T-cell (primary cell): Measurements from ENCODE around the gene MICU1. TPM values are rescaled to one million over a fixed set of nuclear protein-coding genes. Genes with fewer than 3 reads are reported as not detected.

Experiments
- ATAC-seq, 4 experiments: fragments of 200-7000 bp in 3 of 4; fragments of 150-1000 bp in 1 of 4; cut with Tn5 transposase; replicated peaks in 1 of 4; 1 replicate in 3 of 4; 2 replicates in 1 of 4; pipeline ENCODE4 v1.10.0; 2021; ENCODE audit warnings: moderate library complexity in 3 of 4, mild to moderate bottlenecking in 2 of 4, moderate number of reproducible peaks in 1 of 4
- CTCF ChIA-PET, 2 donors: fragments of 300-600 bp; sonication (Branson Sonifier 250); formaldehyde crosslinking; loops; one replicate each; lab custom pipeline; 2022; ENCODE audit warnings: antibody characterized with exemption in 2 of 2; lab: Charles Lee
- POLR2A ChIA-PET, 2 donors: fragments of 300-600 bp; sonication (Branson Sonifier 250); formaldehyde crosslinking; loops; one replicate each; lab custom pipeline; 2022; ENCODE audit warnings: antibody characterized with exemption in 2 of 2; lab: Charles Lee
- DNase-seq, 35 experiments: peaks; one replicate each; pipeline versions ENCODE4 v3.0.0 to v3.0.0-alpha.2; 2013 to 2023
- H3K27ac ChIP-seq: one replicate; pipeline ENCODE4 v1.5.1; 2013; ENCODE audit warnings: low read length
- H3K27me3 ChIP-seq, 2 experiments: replicated peaks in 1 of 2; 1 replicate in 1 of 2; 2 replicates in 1 of 2; pipeline versions ENCODE4 v1.6.1 to v1.7.0; 2013; ENCODE audit warnings: low read length in 1 of 2, mixed read lengths in 1 of 2; ENCODE audit not compliant: control insufficient read depth in 2 of 2, insufficient read depth in 2 of 2; ENCODE audit errors: extremely low read depth in 1 of 2
- H3K36me3 ChIP-seq, 2 donors: 1 replicate in 1 of 2; 2 replicates in 1 of 2; pipeline versions ENCODE4 v1.6.1 to v1.7.0; 2013; ENCODE audit warnings: low read length in 1 of 2; ENCODE audit not compliant: control insufficient read depth in 2 of 2, insufficient read depth in 1 of 2; ENCODE audit errors: extremely low read depth in 1 of 2
- H3K4me1 ChIP-seq, 2 experiments: 1 replicate in 1 of 2; 2 replicates in 1 of 2; pipeline versions ENCODE4 v1.6.1 to v1.7.0; 2013; ENCODE audit warnings: low read length in 2 of 2, mixed read lengths in 1 of 2; ENCODE audit not compliant: insufficient read depth in 2 of 2, control insufficient read depth in 1 of 2; ENCODE audit errors: extremely low read depth in 1 of 2
- H3K4me3 ChIP-seq, 2 donors: 1 replicate in 1 of 2; 2 replicates in 1 of 2; pipeline versions ENCODE4 v1.5.1 to v1.7.0; 2013; ENCODE audit warnings: mild to moderate bottlenecking in 2 of 2, low read length in 1 of 2, moderate library complexity in 1 of 2; ENCODE audit not compliant: control insufficient read depth in 1 of 2; ENCODE audit errors: extremely low read depth in 1 of 2
- H3K9me3 ChIP-seq: 2 replicates; pipeline ENCODE4 v1.7.0; 2013
- H3K27ac Mint-ChIP-seq, 2 donors: one replicate each; pipeline ENCODE4 v1.8.0; 2020 to 2021; ENCODE audit warnings: mild to moderate bottlenecking in 2 of 2, mixed read lengths in 2 of 2
- H3K27me3 Mint-ChIP-seq, 2 donors: one replicate each; pipeline ENCODE4 v1.8.0; 2021 to 2022; ENCODE audit warnings: mixed read lengths in 2 of 2
- H3K36me3 Mint-ChIP-seq: one replicate; pipeline ENCODE4 v1.8.0; 2021; ENCODE audit warnings: mixed read lengths
- H3K4me1 Mint-ChIP-seq, 3 donors: one replicate each; pipeline ENCODE4 v1.8.0; 2020 to 2022; ENCODE audit warnings: mixed read lengths in 3 of 3, mild to moderate bottlenecking in 1 of 3
- H3K4me3 Mint-ChIP-seq, 3 donors: one replicate each; pipeline ENCODE4 v1.8.0; 2020 to 2022; ENCODE audit warnings: mild to moderate bottlenecking in 3 of 3, mixed read lengths in 3 of 3, moderate library complexity in 3 of 3
- H3K9me3 Mint-ChIP-seq, 3 donors: one replicate each; pipeline ENCODE4 v1.8.0; 2020 to 2022; ENCODE audit warnings: mixed read lengths in 3 of 3
- WGBS: methylation state at CpG from one replicate; pipeline ENCODE4 v1.1.5; 2013; ENCODE audit warnings: missing lambda C conversion rate; ENCODE audit not compliant: insufficient coverage; 5-methylcytosine and 5-hydroxymethylcytosine counted together
- total RNA-seq, 35 experiments: library from RNA in 6 of 35; stranded (reverse) in 6 of 35; fragments of 120-200 nt in 1 of 35; gene quantifications; one replicate each; pipeline versions ENCODE4 v1.2.1 to v1.2.4 and lab custom pipeline; 2013 to 2026

MICU1 gene
- total RNA-seq, 5 donors from 2014 or later (not counting 1 experiment from before 2014, with no cell fraction given): 16.9 to 23.3 (median 19.9) TPM

GRCh38 chr10:72638586-72639440 is 12.9 kb upstream of the MICU1 start:
- no peaks in the 10 kb centered on the region for H3K36me3 ChIP-seq
- H3K4me1 ChIP-seq: no peaks in the 10 kb centered on the region
- Mint-ChIP-seq H3K27ac (no peak overlapping the region), H3K9me3 (no peaks in the 10 kb centered on the region), H3K4me3 (no peak overlapping the region), H3K27me3 (peaks cover 0 to 6% of the 10 kb centered on the region in 2 donors), H3K36me3 (no peaks in the 10 kb centered on the region), H3K4me1 (peaks cover 0 to 1% (median 0%) of the 10 kb centered on the region in 3 donors)
- H3K9me3 ChIP-seq: no peaks in the 10 kb centered on the region
- ATAC-seq (no peak), DNase-seq (no peak)
- ChIA-PET CTCF (interaction anchor here in 1 of 2 donors (0.6 kb wide), 1 partner anchor 22 kb away, joined by 3 read pairs; no protein-coding TSS in a partner anchor), POLR2A (interaction anchor here in 1 of 2 donors (0.7 kb wide), 1 partner anchor 742 kb away, joined by 6 read pairs; no protein-coding TSS in a partner anchor)
- no peaks in the 10 kb centered on the region for H3K27me3 ChIP-seq
- no peak overlapping the region for H3K4me3 ChIP-seq
- H3K27ac ChIP-seq: no peak overlapping the region
- WGBS: 100% methylated on average over 1 of the region's 4 CpGs

GRCh38 chr10:72637398-72637857 is 11.5 kb upstream of the MICU1 start:
- Histone ChIP-seq H3K4me1 (no peaks in the 10 kb centered on the region), H3K9me3 (no peaks in the 10 kb centered on the region), H3K27ac (no peak overlapping the region), H3K27me3 (no peaks in the 10 kb centered on the region), H3K36me3 (no peaks in the 10 kb centered on the region), H3K4me3 (no peak overlapping the region)
- 19% methylated on average over 4 of the region's 4 CpGs for WGBS
- Mint-ChIP-seq H3K4me3 (no peak overlapping the region), H3K4me1 (peaks cover 0 to 1% (median 0%) of the 10 kb centered on the region in 3 donors), H3K27ac (no peak overlapping the region), H3K27me3 (peaks cover 0 to 6% of the 10 kb centered on the region in 2 donors), H3K9me3 (no peaks in the 10 kb centered on the region), H3K36me3 (no peaks in the 10 kb centered on the region)
- DNase-seq (peak in 6 of 35 experiments; percentile 0 to 19 (median 2)), ATAC-seq (peak in 1 of 4 experiments; percentile 43)
- CTCF ChIA-PET: interaction anchor here in 1 of 2 donors (0.6 kb wide), 1 partner anchor 106 kb away, joined by 5 read pairs; no protein-coding TSS in a partner anchor
- POLR2A ChIA-PET: no interaction called here

- no peaks in the 10 kb centered on the region for H3K27me3 ChIP-seq
- H3K4me3 ChIP-seq: no peak overlapping the region
- Mint-ChIP-seq H3K27ac (no peak overlapping the region), H3K4me1 (peaks cover 3 to 6% (median 4%) of the 10 kb centered on the region in 3 donors), H3K36me3 (no peaks in the 10 kb centered on the region), H3K9me3 (no peaks in the 10 kb centered on the region), H3K4me3 (no peak overlapping the region), H3K27me3 (no peaks in the 10 kb centered on the region)
- peaks cover 0 to 8% of the 10 kb centered on the region in 2 experiments for H3K4me1 ChIP-seq
- POLR2A ChIA-PET: no interaction called here
- no peaks in the 10 kb centered on the region for H3K36me3 ChIP-seq
- H3K9me3 ChIP-seq: no peaks in the 10 kb centered on the region
- no peak overlapping the region for H3K27ac ChIP-seq
- ATAC-seq (no peak), DNase-seq (no peak)
- WGBS: 83% methylated on average over 2 of the region's 2 CpGs
- CTCF ChIA-PET: no interaction called here
Measured at GRCh38 chr10:72630144-72630543, 4.3 kb upstream of the MICU1 start.

GRCh38 chr10:72626444-72626754 is 520 bp upstream of the MICU1 start:
- Mint-ChIP-seq H3K4me3 (peak overlapping the region; percentile 92 to 100 (median 98)), H3K36me3 (peaks cover 3% of the 10 kb centered on the region), H3K27me3 (no peaks in the 10 kb centered on the region), H3K27ac (peak overlapping the region in 1 of 2 donors; percentile 97), H3K4me1 (peaks cover 12 to 18% (median 13%) of the 10 kb centered on the region in 3 donors), H3K9me3 (no peaks in the 10 kb centered on the region)
- ChIA-PET CTCF (interaction anchor here in 1 of 2 donors (0.7 kb wide), 1 partner anchor 68 kb away, joined by 3 read pairs; no protein-coding TSS in a partner anchor), POLR2A (interaction anchor here in 1 of 2 donors (0.5 kb wide), 1 partner anchor 564 kb away, joined by 3 read pairs; no protein-coding TSS in a partner anchor)
- no peak for DNase-seq
- no peaks in the 10 kb centered on the region for H3K9me3 ChIP-seq
- peak overlapping the region; percentile 75 to 96 for H3K4me3 ChIP-seq
- no CpG with 5 or more reads among the region's 1 CpG for WGBS
- no peak overlapping the region for H3K27ac ChIP-seq
- no peaks in the 10 kb centered on the region for H3K27me3 ChIP-seq
- no peaks in the 10 kb centered on the region for H3K36me3 ChIP-seq
- ATAC-seq: no peak
- peaks cover 7 to 8% of the 10 kb centered on the region in 2 experiments for H3K4me1 ChIP-seq

- CTCF ChIA-PET: interaction anchor here (0.7 to 1.2 kb wide), 4 partner anchors 16 to 853 kb away, joined by 3 to 6 read pairs (median 4); no protein-coding TSS in a partner anchor
- no peaks in the 10 kb centered on the region for H3K36me3 ChIP-seq
- POLR2A ChIA-PET: interaction anchor here in 1 of 2 donors (0.6 kb wide), 2 partner anchors 81 to 129 kb away, joined by 3 read pairs; no protein-coding TSS in a partner anchor
- WGBS: 0% methylated on average over 6 of the region's 10 CpGs
- no peaks in the 10 kb centered on the region for H3K9me3 ChIP-seq
- Mint-ChIP-seq H3K4me1 (peaks cover 12 to 18% (median 15%) of the 10 kb centered on the region in 3 donors), H3K4me3 (peak overlapping the region; percentile 92 to 100 (median 98)), H3K9me3 (no peaks in the 10 kb centered on the region), H3K36me3 (peaks cover 3% of the 10 kb centered on the region), H3K27me3 (no peaks in the 10 kb centered on the region), H3K27ac (peak overlapping the region; percentile 47 to 97)
- no peaks in the 10 kb centered on the region for H3K27me3 ChIP-seq
- no peak for DNase-seq
- peak overlapping the region; percentile 75 to 96 for H3K4me3 ChIP-seq
- H3K27ac ChIP-seq: no peak overlapping the region
- H3K4me1 ChIP-seq: peaks cover 7 to 8% of the 10 kb centered on the region in 2 experiments
- no peak for ATAC-seq
Measured at GRCh38 chr10:72625276-72625607, 637 bp downstream of the MICU1 start.

- Histone ChIP-seq H3K9me3 (no peaks in the 10 kb centered on the region), H3K4me3 (no peak overlapping the region), H3K4me1 (peaks cover 7 to 8% of the 10 kb centered on the region in 2 experiments), H3K36me3 (no peaks in the 10 kb centered on the region), H3K27me3 (no peaks in the 10 kb centered on the region), H3K27ac (no peak overlapping the region)
- ATAC-seq (no peak), DNase-seq (no peak)
- ChIA-PET POLR2A (no interaction called here), CTCF (no interaction called here)
- H3K9me3 Mint-ChIP-seq: no peaks in the 10 kb centered on the region
- H3K27ac Mint-ChIP-seq: no peak overlapping the region
- no CpG with 5 or more reads among the region's 1 CpG for WGBS
- H3K36me3 Mint-ChIP-seq: peaks cover 3% of the 10 kb centered on the region
- H3K27me3 Mint-ChIP-seq: no peaks in the 10 kb centered on the region
- H3K4me3 Mint-ChIP-seq: no peak overlapping the region
- H3K4me1 Mint-ChIP-seq: peaks cover 12 to 22% (median 18%) of the 10 kb centered on the region in 3 donors
Measured at GRCh38 chr10:72622271-72622670, 3.6 kb downstream of the MICU1 start.
